GM12878 (cell line): ENCODE measurements around the gene NHSL1. TPM values are rescaled to one million over a fixed set of nuclear protein-coding genes. Genes with fewer than 3 reads are reported as not detected.

Experiments
- ATAC-seq: fragments of 200-7000 bp; cut with Tn5 transposase; 3 replicates; pipeline ENCODE4 v1.9.1; 2020; ENCODE audit warnings: mild to moderate bottlenecking, moderate library complexity
- BruUV-seq: library from RNA; stranded (reverse); fragments of 400-500 nt; replicated peaks from 2 replicates; lab custom pipeline; 2021; lab: Mats Ljungman, UMichigan
- CTCF ChIA-PET: fragments of 300-600 bp; sonication (Branson Sonifier 250); formaldehyde crosslinking; extraction: SDS; loops from one replicate; lab custom pipeline; 2021; ENCODE audit warnings: inconsistent platforms; lab: Yijun Ruan, JAX
- POLR2A ChIA-PET: fragments of 350-600 bp; formaldehyde crosslinking; extraction: SDS; loops from one replicate; lab custom pipeline; 2021; ENCODE audit warnings: inconsistent platforms; lab: Charles Lee
- RAD21 ChIA-PET: fragments of 300-600 bp; sonication (Branson Sonifier 250); formaldehyde crosslinking; loops from one replicate; lab custom pipeline; 2023; ENCODE audit warnings: antibody characterized with exemption; ENCODE audit not compliant: unreplicated experiment; lab: Charles Lee
- SMC1A ChIA-PET: fragments of 300-600 bp; sonication (Branson Sonifier 250); formaldehyde crosslinking; loops from one replicate; lab custom pipeline; 2023; ENCODE audit not compliant: unreplicated experiment, uncharacterized antibody; lab: Charles Lee
- DNase-seq: peaks from one replicate; pipeline ENCODE4 v3.0.0-alpha.2; 2011; ENCODE audit warnings: low read depth, low spot score
- FAIRE-seq: peaks from 3 replicates; lab custom pipeline; 2011; peaks lifted over from hg19 to GRCh38; lab: Jason Lieb, UNC
- H2AFZ ChIP-seq: 2 replicates; pipeline ENCODE4 v1.6.0; 2011; ENCODE audit warnings: low read depth, low read length, control low read depth; ENCODE audit not compliant: control insufficient read depth
- H3K27ac ChIP-seq: 2 replicates; pipeline ENCODE4 v1.5.1; 2011; ENCODE audit warnings: control low read depth; ENCODE audit not compliant: control insufficient read depth, insufficient read depth
- H3K27me3 ChIP-seq, 2 experiments: replicated peaks in 1 of 2; 2 replicates each; pipeline versions ENCODE4 v1.6.0 to v1.6.1; 2011; ENCODE audit warnings: low read length in 1 of 2; ENCODE audit not compliant: control insufficient read depth in 2 of 2, insufficient read depth in 2 of 2
- H3K36me3 ChIP-seq, 2 experiments: 2 replicates each; pipeline ENCODE4 v1.5.1; 2011; ENCODE audit warnings: low read length in 1 of 2; ENCODE audit not compliant: control insufficient read depth in 2 of 2, insufficient read depth in 2 of 2
- H3K4me1 ChIP-seq: 2 replicates; pipeline ENCODE4 v1.6.1; 2011; ENCODE audit warnings: mild to moderate bottlenecking, low read length, moderate library complexity, mixed read lengths; ENCODE audit not compliant: control insufficient read depth, insufficient read depth
- H3K4me2 ChIP-seq: 2 replicates; pipeline ENCODE4 v1.6.0; 2011; ENCODE audit warnings: control low read depth; ENCODE audit not compliant: control insufficient read depth, insufficient read depth
- H3K4me3 ChIP-seq: fragments of 200-600 bp; sonication (generic); 2 replicates; pipeline ENCODE4 v1.5.1; 2016
- H3K79me2 ChIP-seq: 2 replicates; pipeline ENCODE4 v1.6.0; 2011; ENCODE audit warnings: low read length; ENCODE audit not compliant: control insufficient read depth, insufficient read depth
- H3K9ac ChIP-seq: 2 replicates; pipeline ENCODE4 v1.8.0; 2011; ENCODE audit warnings: low read length, control low read depth, mixed read lengths; ENCODE audit not compliant: control insufficient read depth, insufficient read depth
- H3K9me3 ChIP-seq: replicated peaks from 3 replicates; pipeline ENCODE4 v1.5.1; 2011; ENCODE audit warnings: mild to moderate bottlenecking, low read length; ENCODE audit not compliant: control insufficient read depth, insufficient read depth
- H4K20me1 ChIP-seq: 2 replicates; pipeline ENCODE4 v1.6.0; 2011; ENCODE audit not compliant: control insufficient read depth, insufficient read depth
- BHLHE40 ChIP-seq, 2 experiments: fragments of 450-650 bp in 1 of 2; IDR thresholded peaks; 2 replicates each; pipeline ENCODE4 v1.6.1; 2011 to 2017; ENCODE audit warnings: low read depth in 2 of 2, borderline replicate concordance in 1 of 2, improper control_type of control experiment in 1 of 2, low read length in 1 of 2, mild to moderate bottlenecking in 1 of 2
- KAT2A ChIP-seq: conservative IDR thresholded peaks from 2 replicates; pipeline ENCODE4 v1.6.1; 2011; ENCODE audit warnings: low read depth, low read length; ENCODE audit not compliant: control insufficient read depth
- RCOR1 ChIP-seq: conservative IDR thresholded peaks from 2 replicates; pipeline ENCODE4 v1.6.1; 2012; ENCODE audit warnings: low read depth, low read length, improper control_type of control experiment
- SMAD5 ChIP-seq: IDR thresholded peaks from 2 replicates; pipeline ENCODE4 v1.6.1; 2016; ENCODE audit warnings: antibody characterized with exemption, low read depth
- TAF1 ChIP-seq: IDR thresholded peaks from 2 replicates; pipeline ENCODE4 v1.6.1; 2011; ENCODE audit warnings: mild to moderate bottlenecking, low read depth, low read length, borderline replicate concordance
- TARDBP ChIP-seq: IDR thresholded peaks from 2 replicates; pipeline ENCODE4 v1.6.1; 2016; ENCODE audit warnings: borderline replicate concordance
- WRNIP1 ChIP-seq: IDR thresholded peaks from 2 replicates; pipeline ENCODE4 v1.6.1; 2011; ENCODE audit warnings: low read depth, low read length, improper control_type of control experiment, borderline replicate concordance
- YY1 ChIP-seq: IDR thresholded peaks from 2 replicates; pipeline ENCODE4 v1.6.1; 2011; ENCODE audit warnings: low read depth, mild to moderate bottlenecking, low read length
- WGBS: methylation state at CpG from one replicate; pipeline ENCODE4 v1.1.6; 2016; ENCODE audit warnings: low lambda C conversion rate; ENCODE audit not compliant: insufficient replicate concordance, insufficient coverage; ENCODE audit errors: missing lambda C conversion rate; 5-methylcytosine and 5-hydroxymethylcytosine counted together
- in situ Hi-C: fragments of 300-500 bp; cut with MboI; formaldehyde crosslinking; loops from 9 replicates; pipeline ENCODE4 v1.14.3; 2018; ENCODE audit warnings: mixed read lengths
- intact Hi-C: fragments of 100-400 bp; cut with micrococcal nuclease; formaldehyde crosslinking; loops from one replicate; pipeline ENCODE4 v1.14.2; 2022; ENCODE audit not compliant: unreplicated experiment
- polyA plus RNA-seq, 11 experiments: library from polyadenylated mRNA; depleted of rRNA in 4 of 11; unstranded in 6 of 11; stranded (reverse) in 5 of 11; fragments of >200 nt; fragmentation: Nextera tagmentation in 4 of 11; fragmentation: Illumina TruSeq in 1 of 11; extraction: Ambion mirVana in 4 of 11; extraction: Trizol in 1 of 11; gene quantifications; 1 replicate in 1 of 11; 2 replicates in 10 of 11; pipeline versions ENCODE4 v1.2.1 to v1.2.3, GENCODE V29; 2011 to 2016; ENCODE audit warnings: inconsistent platforms in 2 of 11, missing spikeins in 2 of 11, low read depth in 1 of 11
- total RNA-seq, 4 experiments: library from RNA; depleted of rRNA in 3 of 4; stranded (reverse); fragments of >200 nt in 3 of 4; fragmentation: Illumina TruSeq in 1 of 4; extraction: Trizol in 1 of 4; gene quantifications; 2 replicates each; pipeline versions ENCODE4 v1.2.1 to v1.2.3, GENCODE V29; 2013 to 2021

Gene NHSL1
- total and polyA plus RNA-seq, 10 of the 15 experiments (the other 5 are each of a cell fraction or from before 2014, with no cell fraction given): 0.26 to 14.1 (median 0.90) TPM

GRCh38 chr6:138546733-138547185 is 47.5 kb upstream of the NHSL1 start:
- in situ Hi-C loops (no loop called here), intact Hi-C loops (no loop called here)
- TF ChIP-seq RCOR1 (no peak), SMAD5 (no peak), TARDBP (no peak), WRNIP1 (no peak), TAF1 (no peak), BHLHE40 (IDR thresholded peaks at IDR 0.05; ENCODE audit: borderline replicate concordance in 1 of 2, low read depth in 2 of 2, low read length in 1 of 2) (no peak), YY1 (no peak), KAT2A (no peak)
- Histone ChIP-seq H3K9me3 (no peaks in the 10 kb centered on the region), H3K4me3 (no peak overlapping the region), H3K4me1 (no peaks in the 10 kb centered on the region), H3K27ac (no peak overlapping the region), H3K36me3 (no peaks in the 10 kb centered on the region), H3K9ac (no peak overlapping the region), H3K79me2 (no peaks in the 10 kb centered on the region), H4K20me1 (no peaks in the 10 kb centered on the region), H3K4me2 (no peak overlapping the region), H2AFZ (no peak overlapping the region), H3K27me3 (no peaks in the 10 kb centered on the region; a peak in 1 of 4 replicates)
- peak; percentile 71 for ATAC-seq
- SMC1A ChIA-PET: interaction anchor here (0.6 to 2.2 kb wide), 4 partner anchors 11 to 1575 kb away, joined by 3 to 9 read pairs (median 3); no protein-coding TSS in a partner anchor
- no TSS peak for BruUV-seq
- no peak for FAIRE-seq
- WGBS: 4% methylated on average over 5 of the region's 5 CpGs
- POLR2A ChIA-PET: interaction anchor here (0.6 kb wide), 1 partner anchor 880 kb away, joined by 3 read pairs; no protein-coding TSS in a partner anchor
- CTCF ChIA-PET: interaction anchor here (1.3 kb wide), 1 partner anchor 21 kb away, joined by 5 read pairs; no protein-coding TSS in a partner anchor
- RAD21 ChIA-PET: interaction anchor here (0.7 to 2.0 kb wide), 3 partner anchors 8 to 818 kb away, joined by 3 to 4 read pairs (median 3); no protein-coding TSS in a partner anchor
- DNase-seq: no peak
